HG02588 (cell line): ENCODE data around the gene TMEM116.
"Not testable (repeated sequence)": the region's sequence is repeated elsewhere in the genome, so short reads cannot be mapped to it uniquely, and the experiment has no call there.

Experiments
- ATAC-seq: cut with Tn5 transposase; IDR thresholded peaks from one replicate; pipeline ENCODE4 v1.9.1; 2021; ENCODE audit warnings: mild to moderate bottlenecking, moderate library complexity; ENCODE audit not compliant: unreplicated experiment

TMEM116 gene

GRCh38 chr12:111980598-111980997 lies 32.4 kb downstream of the TMEM116 start:
- ATAC-seq: no peak

DNA sequence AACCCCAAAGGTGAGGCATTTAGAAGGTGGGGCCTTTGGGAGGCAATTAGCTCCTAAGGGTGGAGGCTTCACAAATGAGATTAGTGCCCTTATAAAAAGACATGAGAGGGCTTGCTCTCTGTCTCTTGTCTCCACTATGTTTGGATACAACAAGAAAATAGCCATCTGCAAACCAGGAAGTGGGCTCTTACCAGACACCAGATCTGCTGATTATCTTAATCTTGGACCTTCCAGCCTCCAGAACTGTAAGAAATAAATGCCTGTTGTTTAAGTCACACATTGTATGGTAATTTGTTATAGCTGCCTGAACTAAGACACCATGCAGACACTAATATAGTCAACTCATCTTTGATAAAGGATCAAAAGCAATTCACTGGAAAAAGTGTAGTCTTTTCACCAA lies 34.4 kb downstream of the TMEM116 start:
- ATAC-seq: no peak

DNA sequence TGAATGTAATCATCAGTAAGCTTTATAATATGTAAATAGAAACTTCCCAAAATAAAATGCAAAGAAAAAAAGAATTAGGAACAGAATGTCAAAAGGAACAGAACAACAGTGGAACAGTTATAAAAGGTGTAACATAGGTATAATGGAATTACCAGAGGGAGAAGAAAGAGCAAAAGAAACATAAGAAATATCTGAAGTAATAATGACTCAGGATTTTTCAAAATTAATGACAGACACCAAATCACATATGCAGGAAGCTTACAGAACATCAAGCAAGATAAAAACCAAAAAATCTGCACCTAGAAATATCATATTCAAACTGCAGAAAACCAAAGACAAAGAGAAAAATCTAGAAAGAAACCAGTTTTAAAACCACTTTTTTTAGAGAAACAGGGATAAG lies 36.1 kb downstream of the TMEM116 start:
- no peak for ATAC-seq

- ATAC-seq: no peak
Measured at GRCh38 chr12:111976291-111976690, 36.7 kb downstream of the TMEM116 start.

GRCh38 chr12:111975161-111975931 lies 37.6 kb downstream of the TMEM116 start:
- no peak for ATAC-seq

- no peak for ATAC-seq
Measured at GRCh38 chr12:111971800-111972199, 41.2 kb downstream of the TMEM116 start.

DNA sequence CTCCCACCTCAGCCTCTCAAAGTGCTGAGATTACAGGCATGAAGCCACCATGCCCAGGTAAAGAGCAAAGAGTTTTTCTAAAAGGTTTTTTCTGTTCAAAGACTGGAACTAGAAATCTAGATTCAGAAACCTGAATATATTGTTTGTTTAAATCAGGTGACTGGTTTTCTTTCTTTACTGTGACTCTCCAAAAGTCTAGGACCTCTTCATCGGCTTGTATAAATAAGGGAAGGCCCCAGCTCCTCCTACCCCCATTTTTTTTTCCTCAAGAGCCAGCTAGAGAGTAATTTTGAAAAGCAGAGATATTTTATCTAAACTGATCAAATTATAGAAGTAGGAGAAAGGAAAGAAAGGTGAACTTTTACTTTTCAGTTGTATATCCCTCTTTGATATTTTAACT lies 48.0 kb downstream of the TMEM116 start:
- no peak for ATAC-seq

DNA sequence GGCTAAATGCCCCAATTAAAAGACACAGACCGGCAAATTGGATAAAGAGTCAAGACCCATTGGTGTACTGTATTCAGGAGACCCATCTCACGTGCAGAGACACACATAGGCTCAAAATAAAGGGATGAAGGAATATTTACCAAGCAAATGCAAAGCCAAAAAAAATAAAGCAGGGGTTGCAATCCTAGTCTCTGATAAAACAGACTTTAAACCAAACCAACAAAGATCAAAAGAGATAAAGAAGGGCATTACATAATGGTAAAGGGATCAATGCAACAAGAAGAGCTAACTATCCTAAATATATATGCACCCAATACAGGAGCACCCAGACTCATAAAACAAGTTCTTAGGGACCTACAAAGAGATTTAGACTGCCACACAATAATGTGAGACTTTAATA lies 53.4 kb downstream of the TMEM116 start:
- not testable (repeated sequence) for ATAC-seq

- not testable (repeated sequence) for ATAC-seq
Measured at GRCh38 chr12:111957224-111957623, 55.7 kb downstream of the TMEM116 start.

DNA sequence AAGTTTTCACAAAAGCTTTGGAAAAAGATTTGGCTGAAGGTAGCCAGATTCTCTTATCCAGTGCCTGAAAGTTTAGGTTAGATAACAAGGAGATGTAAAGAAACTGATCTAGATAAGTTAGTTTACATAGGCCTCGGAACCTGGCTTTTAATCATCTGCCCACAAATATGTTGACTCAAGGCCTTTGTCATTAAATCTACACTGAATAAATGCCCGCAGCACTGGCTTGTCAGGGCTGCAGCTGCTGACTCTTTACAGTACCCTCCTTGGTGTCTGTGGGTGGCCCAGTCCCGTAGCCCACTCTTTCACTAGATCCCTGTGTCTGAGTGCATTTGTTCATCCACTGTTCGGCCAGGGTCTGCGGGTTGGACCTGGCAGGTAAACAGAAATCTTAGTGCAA lies 58.0 kb downstream of the TMEM116 start:
- no peak for ATAC-seq

DNA sequence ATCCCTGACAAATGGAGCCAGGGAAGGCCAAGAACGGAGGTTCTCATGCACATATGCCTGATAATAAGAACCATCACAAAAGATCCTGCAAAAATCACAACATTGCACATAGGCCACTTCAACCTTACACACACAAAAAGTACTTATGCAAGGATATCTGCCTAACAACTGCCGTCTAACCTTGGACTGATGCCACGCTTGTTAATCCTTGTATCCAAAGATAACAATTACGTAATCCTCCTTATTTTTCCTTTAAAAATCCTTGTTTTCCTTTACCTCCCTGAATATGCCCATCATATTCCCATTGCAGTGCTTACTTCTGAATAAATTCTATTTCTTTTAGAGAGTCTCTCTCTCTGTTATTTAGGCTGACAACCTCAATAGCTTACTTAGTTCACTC lies 59.5 kb downstream of the TMEM116 start:
- no peak for ATAC-seq

GRCh38 chr12:111952084-111952787 lies 60.7 kb downstream of the TMEM116 start:
- ATAC-seq: not testable (repeated sequence)

DNA sequence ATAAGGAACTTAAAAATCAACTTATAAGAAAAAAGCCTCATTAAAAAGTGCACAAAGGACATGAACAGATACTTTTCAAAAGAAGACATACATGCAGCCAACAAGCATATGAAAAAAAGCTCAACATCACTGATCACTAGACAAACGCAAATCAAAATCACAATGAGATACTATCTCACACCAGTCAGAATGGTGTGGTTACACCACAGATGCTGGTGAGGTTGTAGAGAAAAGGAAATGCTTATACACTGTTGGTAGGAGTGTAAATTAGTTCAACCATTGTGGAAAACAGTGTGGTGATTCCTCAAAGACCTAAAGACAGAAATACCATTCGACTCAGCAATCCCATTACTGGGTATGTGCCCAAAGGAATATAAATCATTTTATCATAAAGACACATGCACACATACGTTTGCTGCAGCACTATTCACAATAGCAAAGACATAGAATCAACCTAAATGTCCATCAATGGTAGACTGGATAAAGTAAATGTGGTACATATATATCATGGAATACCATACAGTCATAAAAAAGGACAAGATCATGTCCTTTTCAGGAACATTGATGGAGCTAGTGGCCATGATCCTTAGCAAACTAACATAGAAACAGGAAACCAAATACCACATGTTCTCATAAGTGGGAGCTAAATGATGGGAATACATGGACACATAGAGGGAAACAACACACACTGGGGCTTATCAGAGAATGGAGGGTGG lies 61.8 kb downstream of the TMEM116 start:
- not testable (repeated sequence) for ATAC-seq

DNA sequence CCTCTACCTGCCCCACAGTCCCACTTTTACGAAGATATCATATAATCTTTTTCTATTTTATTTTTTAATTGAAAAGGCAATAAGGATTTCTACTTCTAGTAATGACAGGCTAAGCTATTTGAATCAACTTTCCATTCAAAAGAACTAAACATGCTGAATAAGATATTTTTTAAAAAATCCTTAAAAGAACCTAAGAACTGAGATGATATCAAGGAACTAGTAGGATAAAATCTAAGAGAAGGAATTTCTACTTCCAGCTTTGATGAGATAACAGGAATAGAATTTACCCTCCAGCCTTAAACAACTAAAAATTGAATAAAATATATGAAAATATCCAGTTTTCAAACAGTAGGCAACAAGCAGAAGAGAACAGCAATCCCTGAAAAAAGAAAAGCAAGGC lies 69.0 kb downstream of the TMEM116 start:
- ATAC-seq: no peak

GRCh38 chr12:111942557-111942956 lies 70.4 kb downstream of the TMEM116 start:
- no peak for ATAC-seq

DNA sequence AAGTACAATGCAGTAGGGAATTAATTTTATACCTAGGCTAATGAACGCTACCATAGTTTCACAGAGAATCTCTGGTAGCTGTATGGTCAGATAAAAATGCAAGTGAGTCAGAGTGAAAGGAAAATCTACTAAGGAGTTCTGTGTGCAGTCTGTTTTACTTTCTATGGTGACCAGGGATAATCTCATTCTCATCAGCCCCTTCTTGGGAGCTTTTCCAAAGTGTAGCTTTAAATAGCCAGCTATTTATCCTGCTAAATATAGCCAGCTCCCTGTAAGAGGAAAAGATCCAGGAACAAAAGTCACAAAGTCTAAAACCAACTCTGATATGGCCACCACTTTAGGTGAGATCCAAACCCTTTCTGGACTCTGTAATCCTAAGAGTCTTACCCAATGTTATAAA lies 75.5 kb downstream of the TMEM116 start:
- ATAC-seq: no peak

GRCh38 chr12:111936869-111937268 lies 76.1 kb downstream of the TMEM116 start:
- no peak for ATAC-seq

GRCh38 chr12:111932241-111932640 lies 80.7 kb downstream of the TMEM116 start:
- ATAC-seq: no peak

DNA sequence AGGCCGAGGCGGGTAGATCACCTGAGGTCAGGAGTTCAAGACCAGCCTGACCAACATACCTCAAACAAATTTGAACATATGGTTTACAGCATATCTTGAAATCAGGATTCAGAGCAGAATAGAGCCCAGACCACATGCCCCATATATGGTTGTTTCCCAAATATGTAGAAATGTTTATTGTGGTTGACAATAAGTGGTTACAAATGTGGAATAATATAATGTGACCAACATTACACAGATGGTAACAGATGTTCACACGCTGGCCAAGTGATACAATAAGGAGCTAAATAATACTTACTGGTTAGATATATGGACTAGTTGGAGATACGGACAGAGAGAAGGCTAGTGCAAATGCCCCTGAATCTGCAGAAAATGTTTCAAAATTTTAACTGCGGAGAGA lies 85.6 kb downstream of the TMEM116 start:
- ATAC-seq: no peak

- ATAC-seq: no peak
Measured at GRCh38 chr12:111926631-111927030, 86.3 kb downstream of the TMEM116 start.

- ATAC-seq: no peak
Measured at GRCh38 chr12:111925171-111925570, 87.8 kb downstream of the TMEM116 start.

DNA sequence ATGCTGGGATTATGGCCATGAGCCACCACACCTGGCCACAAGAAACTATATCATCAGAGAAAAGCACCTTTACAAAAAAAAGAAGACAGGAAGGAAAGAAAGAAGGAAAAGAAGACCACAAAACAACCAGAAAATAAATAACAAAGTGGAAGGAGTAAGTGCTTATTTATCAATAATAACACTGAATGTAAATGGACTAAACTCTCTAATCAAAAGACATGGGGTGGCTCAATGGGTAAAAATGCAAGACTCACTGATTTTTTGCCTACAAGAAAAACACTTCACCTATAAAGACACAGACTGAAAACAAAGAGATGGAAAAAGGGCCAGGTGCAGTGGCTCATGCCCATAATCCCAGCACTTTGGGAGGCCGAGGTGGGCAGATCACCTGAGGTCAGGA lies 105.2 kb downstream of the TMEM116 start:
- no peak for ATAC-seq
